GM19468 (cell line): ENCODE results near the gene SLC35A3.
"Not testable (repeated sequence)": the region's sequence is repeated elsewhere in the genome, so short reads cannot be mapped to it uniquely, and the experiment has no call there.

Experiments used
- ATAC-seq: cut with Tn5 transposase; IDR thresholded peaks from one replicate; pipeline ENCODE4 v1.9.1; 2021; ENCODE audit warnings: mild to moderate bottlenecking, moderate library complexity, moderate number of reproducible peaks; ENCODE audit not compliant: unreplicated experiment; ENCODE audit errors: extremely low read depth

SLC35A3 gene

GRCh38 chr1:100027212-100027611, 57.4 kb downstream of the SLC35A3 start:
- ATAC-seq: no peak

GRCh38 chr1:100028765-100029164, 59.0 kb downstream of the SLC35A3 start:
- no peak for ATAC-seq

- no peak for ATAC-seq
These were observed 64.7 kb downstream of the SLC35A3 start for GRCh38 chr1:100034470-100034869.

GRCh38 chr1:100035214-100035613, 65.4 kb downstream of the SLC35A3 start:
- ATAC-seq: no peak

- ATAC-seq: no peak
These were observed 67.2 kb downstream of the SLC35A3 start for GRCh38 chr1:100036718-100037655.

GRCh38 chr1:100037656-100037926, 67.8 kb downstream of the SLC35A3 start:
- ATAC-seq: no peak

- peak; percentile 76 for ATAC-seq
These were observed 68.3 kb downstream of the SLC35A3 start for GRCh38 chr1:100037927-100038659.

- peak; percentile 43 for ATAC-seq
These were observed 69.0 kb downstream of the SLC35A3 start for GRCh38 chr1:100038660-100039287.

- no peak for ATAC-seq
These were observed 69.8 kb downstream of the SLC35A3 start for GRCh38 chr1:100039591-100039990.

- no peak for ATAC-seq
These were observed 75.4 kb downstream of the SLC35A3 start for GRCh38 chr1:100045206-100045605.

GRCh38 chr1:100047235-100047708, 77.5 kb downstream of the SLC35A3 start:
- ATAC-seq: not testable (repeated sequence)

- no peak for ATAC-seq
These were observed 80.3 kb downstream of the SLC35A3 start for GRCh38 chr1:100050139-100050538.

- ATAC-seq: no peak
These were observed 81.6 kb downstream of the SLC35A3 start for GRCh38 chr1:100051401-100051800.

- ATAC-seq: no peak
These were observed 82.1 kb downstream of the SLC35A3 start for GRCh38 chr1:100051893-100052292.

- ATAC-seq: no peak
These were observed 83.3 kb downstream of the SLC35A3 start for GRCh38 chr1:100053119-100053518.

GRCh38 chr1:100053727-100054126, 83.9 kb downstream of the SLC35A3 start:
- ATAC-seq: no peak

- ATAC-seq: no peak
These were observed 91.9 kb downstream of the SLC35A3 start for GRCh38 chr1:100061681-100062080.

GRCh38 chr1:100065183-100065968, 95.6 kb downstream of the SLC35A3 start:
- ATAC-seq: no peak

- no peak for ATAC-seq
These were observed 96.1 kb downstream of the SLC35A3 start for GRCh38 chr1:100065969-100066227.

- ATAC-seq: no peak
These were observed 100.6 kb downstream of the SLC35A3 start for GRCh38 chr1:100070201-100070939.
